ENCODE results near the gene IREB2. TPM values are rescaled to one million over a fixed set of nuclear protein-coding genes. Genes with fewer than 3 reads are reported as not detected.
"Not testable (repeated sequence)": the region's sequence is repeated elsewhere in the genome, so short reads cannot be mapped to it uniquely, and the experiment has no call there.

Gene IREB2
- total RNA-seq, 1 donor from 2014 or later: 28.8 TPM

DNA sequence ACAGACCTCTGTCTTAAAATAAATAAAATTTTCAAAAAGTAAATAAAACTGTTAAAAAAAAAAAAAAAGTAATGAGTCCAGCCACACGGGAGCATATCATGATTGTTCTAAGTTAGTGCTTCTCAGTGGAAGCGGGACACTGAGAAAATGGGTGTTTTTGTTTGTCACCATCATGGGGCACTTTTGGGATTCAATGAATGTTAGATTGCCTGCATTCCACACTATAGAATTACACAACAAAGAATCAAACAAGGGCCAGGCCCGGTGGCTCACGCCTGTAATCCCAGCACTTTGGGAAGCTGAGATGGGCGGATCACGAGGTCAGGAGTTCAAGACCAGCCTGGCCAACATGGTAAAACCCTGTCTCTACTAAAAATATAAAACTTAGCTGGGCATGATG is 3.3 kb upstream of the IREB2 start:
- not testable (repeated sequence) for DNase-seq (ENCODE audit: low read depth in 2 of 2)

GRCh38 chr15:78437107-78437761 is 782 bp upstream of the IREB2 start:
- no peak for DNase-seq (ENCODE audit: low read depth in 2 of 2)

DNA sequence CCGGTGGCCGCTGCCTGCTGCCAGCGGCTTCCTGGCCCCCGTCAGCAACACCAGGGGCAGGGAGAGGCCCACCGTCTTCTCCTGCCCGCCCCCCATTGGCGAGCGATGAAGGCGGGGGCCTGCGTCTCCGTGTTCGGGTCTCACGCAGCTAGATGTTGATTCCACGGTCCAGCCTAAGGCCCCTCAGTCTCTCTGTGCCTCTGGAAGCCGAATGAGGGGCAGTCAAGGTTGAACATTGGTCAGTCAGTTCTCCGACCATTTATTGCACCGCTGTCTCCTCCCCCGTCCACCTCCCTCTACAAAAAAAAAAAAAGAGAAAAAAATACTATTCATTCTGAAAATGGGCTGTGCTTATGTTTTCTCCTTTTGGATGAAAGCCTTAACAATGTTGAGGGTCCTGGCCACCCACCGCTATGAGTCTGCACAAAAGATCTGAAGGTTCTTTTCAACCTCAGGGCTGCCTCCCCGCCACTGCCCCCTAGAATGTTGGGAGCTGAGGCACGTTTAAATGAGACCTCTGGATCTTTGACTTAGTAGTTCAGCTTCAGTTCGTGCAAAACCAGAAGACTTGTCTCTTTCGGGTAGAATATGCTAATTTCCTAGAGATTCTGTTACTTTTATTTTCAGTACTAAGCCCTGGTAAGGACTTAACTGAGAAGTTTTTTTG is 736 bp downstream of the IREB2 start:
- DNase-seq (ENCODE audit: low read depth in 2 of 2): peak; percentile 44 to 47

GRCh38 chr15:78440375-78441373 is 2.7 kb downstream of the IREB2 start:
- DNase-seq (ENCODE audit: low read depth in 2 of 2): no peak

DNA sequence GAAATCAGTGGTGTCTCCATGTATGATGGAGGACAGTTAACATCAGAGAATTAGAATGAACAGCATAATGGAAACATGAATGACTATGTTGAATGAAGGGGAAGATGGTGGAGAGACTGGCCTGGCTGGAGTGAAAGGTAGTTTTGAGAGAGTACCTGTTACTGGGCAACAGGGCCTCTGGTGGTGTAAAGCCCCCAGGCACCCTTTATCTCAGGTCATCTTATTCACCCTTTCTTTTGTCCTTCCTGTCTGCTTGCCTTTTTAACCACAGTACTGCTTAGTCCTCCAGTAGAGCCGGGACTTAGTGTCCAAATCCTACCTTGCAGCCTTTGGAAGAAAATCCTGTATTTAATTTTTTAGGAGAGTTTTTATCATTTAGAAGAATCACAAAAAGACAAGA is 6.2 kb downstream of the IREB2 start:
- no peak for DNase-seq (ENCODE audit: low read depth in 2 of 2)

DNA sequence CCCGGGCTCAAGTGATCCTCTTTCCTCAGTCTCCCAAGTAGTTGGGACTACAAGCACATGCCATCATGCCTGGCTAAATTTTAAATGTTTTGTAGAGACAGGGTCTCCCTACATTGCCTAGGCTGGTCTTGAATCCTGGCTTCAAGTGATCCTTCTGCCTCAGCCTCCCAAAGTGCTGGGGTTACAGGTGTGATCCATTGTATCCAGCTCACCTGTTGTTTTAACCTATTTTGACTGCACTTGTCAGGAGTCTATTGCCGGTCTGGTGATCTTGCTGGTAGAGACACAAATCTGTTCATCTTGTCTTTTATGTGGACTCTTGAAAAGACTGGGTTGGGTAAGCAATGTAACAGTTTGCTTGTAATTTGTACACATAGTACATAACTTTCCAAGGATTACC is 7.9 kb downstream of the IREB2 start:
- DNase-seq (ENCODE audit: low read depth in 2 of 2): no peak

DNA sequence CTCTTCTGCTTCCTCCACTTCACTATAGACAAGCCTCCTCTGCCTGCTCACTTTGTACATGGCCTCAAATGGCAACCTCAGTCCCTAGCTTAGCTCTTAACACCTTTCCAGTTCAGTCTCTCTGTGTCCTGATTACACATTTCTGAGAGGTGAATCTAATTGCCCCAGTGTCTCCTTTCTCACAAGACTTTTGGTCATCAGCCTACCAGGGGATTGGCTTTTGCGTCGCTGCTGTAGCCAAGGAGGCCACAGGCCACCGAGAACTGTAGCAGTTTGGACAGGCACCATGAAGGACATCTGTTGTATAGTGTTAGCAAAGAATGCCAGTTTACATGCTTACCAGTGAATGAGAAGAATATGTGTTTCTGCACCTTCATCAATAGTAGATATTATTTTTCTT is 8.5 kb downstream of the IREB2 start:
- DNase-seq (ENCODE audit: low read depth in 2 of 2): no peak

GRCh38 chr15:78448441-78449219 is 10.6 kb downstream of the IREB2 start:
- DNase-seq (ENCODE audit: low read depth in 2 of 2): no peak

DNA sequence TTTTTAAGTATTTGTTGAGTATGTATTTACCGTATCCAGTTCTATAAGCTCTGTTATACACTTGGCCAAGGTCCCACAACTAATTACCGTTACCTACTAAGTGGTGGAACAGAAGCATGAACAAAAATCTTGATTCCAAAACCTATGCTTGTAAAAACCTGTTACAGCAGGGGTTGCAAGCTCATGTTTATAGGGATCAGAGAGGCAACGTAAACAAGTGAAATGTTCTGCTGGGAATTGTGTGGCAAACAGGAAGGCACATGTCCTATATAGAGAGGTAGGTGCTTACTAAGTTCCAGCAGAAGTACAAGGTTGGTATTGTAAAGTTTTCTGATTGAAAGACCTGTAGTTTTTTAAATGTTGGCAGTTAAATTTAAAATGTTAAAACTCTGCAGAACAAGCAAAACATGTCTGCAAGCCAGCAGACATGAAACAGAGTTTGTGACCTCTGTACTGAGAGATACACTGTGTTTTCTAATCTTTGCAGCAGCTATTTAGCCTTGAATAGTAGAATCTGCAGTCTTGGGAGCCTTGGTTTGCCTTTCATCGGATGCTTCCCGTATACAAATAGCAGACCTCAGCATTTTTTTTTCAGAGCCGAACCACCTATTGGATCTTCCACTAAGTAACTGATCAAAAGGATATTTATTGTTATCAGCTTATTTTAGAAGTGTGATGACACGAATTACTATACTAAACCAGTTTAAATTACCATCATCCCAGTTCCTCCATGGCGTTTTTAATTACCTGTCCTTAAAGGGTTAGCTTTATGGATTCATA is 11.4 kb downstream of the IREB2 start:
- peak in 1 of 2 donors; percentile 40 for DNase-seq (ENCODE audit: low read depth in 2 of 2)

DNA sequence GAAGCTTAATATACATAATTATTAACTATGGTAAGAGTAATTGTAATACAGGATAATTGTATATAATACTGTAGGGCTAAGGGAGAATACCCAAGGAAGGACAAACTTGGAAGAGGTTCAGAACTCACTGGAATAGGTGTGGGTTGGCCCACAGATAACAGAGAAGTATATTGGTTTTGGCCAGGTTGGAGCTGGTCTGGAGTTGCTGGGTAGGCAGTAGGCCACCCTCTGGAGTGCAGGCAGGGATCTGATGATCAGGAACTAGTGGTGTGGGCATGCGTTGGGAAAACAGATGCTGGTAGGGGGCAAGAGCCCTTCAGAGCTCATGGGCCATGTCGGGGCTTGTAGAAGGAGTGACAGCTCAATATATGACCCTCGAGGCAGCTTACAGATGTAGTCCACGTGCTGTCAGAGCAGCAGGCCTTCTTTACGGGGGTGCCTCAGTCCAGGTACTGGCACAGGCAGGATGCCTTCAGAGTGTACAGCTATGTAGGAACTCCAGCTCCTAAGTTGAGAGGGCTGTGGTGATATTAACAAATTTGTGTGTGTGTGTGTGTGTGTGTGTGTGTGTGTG is 12.4 kb downstream of the IREB2 start:
- no peak for DNase-seq (ENCODE audit: low read depth in 2 of 2)

GRCh38 chr15:78452485-78452884 is 14.5 kb downstream of the IREB2 start:
- DNase-seq (ENCODE audit: low read depth in 2 of 2): no peak

GRCh38 chr15:78453447-78453846 is 15.4 kb downstream of the IREB2 start:
- DNase-seq (ENCODE audit: low read depth in 2 of 2): no peak

GRCh38 chr15:78454992-78455391 is 17.0 kb downstream of the IREB2 start:
- DNase-seq (ENCODE audit: low read depth in 2 of 2): no peak

DNA sequence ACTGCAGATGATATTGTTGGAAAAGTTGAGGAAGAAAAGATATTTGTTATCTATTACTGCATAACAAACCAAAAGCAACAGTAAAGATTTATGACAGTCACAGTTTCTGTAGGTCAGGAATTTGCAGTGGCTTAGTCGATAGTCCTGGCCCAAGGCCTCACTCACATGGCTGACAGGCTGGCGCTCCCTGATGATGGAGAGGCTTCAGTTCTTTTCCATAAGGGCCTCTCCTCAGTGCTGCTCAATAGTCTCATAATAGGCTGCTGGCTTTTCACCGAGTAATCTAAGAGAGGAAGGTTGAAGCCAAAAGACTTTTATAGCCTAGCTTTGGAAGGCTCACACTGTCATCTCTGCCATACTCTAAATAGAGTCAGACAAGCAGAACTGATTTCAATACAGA is 17.7 kb downstream of the IREB2 start:
- peak in 1 of 2 donors; percentile 16 for DNase-seq (ENCODE audit: low read depth in 2 of 2)

- DNase-seq (ENCODE audit: low read depth in 2 of 2): no peak
Observed at GRCh38 chr15:78456426-78456825, 18.4 kb downstream of the IREB2 start.

DNA sequence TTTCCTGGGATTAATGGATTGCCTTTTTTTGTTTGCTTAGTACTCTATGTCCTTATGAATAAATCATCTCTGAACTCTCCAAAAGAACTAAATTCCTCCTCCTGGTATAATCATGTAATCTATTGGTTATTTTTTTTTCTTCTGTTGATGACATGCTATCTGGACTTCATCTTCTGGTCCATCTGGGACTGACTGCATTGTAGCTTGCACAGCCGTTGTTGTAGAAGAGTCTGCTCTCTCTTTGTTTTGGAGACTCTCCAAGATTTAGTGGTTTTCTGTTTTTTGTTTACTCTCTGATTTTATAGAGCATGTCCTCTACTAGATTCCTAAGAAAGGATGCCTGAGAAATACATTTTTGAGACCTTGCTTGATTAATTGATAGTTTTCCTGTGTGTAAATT is 19.1 kb downstream of the IREB2 start:
- peak in 1 of 2 donors; percentile 48 for DNase-seq (ENCODE audit: low read depth in 2 of 2)

DNA sequence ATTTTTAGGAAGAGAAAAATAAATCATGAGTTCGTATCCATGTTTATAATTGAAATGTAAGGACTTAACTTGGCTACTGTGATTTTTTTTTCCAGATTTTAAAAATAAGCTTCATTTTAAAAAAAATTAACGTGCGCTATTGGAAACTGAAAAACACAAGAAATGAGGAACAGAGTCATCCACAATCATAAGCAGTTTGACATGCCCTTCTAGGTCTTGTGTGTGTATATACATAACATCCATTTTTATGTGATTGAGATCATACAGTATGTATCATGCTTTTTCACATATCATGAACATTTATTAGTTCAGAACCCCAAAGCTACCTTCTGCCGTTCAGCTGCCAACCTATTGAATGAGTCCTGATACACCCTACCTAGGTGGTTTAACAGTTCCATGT is 22.7 kb downstream of the IREB2 start:
- no peak for DNase-seq (ENCODE audit: low read depth in 2 of 2)

DNA sequence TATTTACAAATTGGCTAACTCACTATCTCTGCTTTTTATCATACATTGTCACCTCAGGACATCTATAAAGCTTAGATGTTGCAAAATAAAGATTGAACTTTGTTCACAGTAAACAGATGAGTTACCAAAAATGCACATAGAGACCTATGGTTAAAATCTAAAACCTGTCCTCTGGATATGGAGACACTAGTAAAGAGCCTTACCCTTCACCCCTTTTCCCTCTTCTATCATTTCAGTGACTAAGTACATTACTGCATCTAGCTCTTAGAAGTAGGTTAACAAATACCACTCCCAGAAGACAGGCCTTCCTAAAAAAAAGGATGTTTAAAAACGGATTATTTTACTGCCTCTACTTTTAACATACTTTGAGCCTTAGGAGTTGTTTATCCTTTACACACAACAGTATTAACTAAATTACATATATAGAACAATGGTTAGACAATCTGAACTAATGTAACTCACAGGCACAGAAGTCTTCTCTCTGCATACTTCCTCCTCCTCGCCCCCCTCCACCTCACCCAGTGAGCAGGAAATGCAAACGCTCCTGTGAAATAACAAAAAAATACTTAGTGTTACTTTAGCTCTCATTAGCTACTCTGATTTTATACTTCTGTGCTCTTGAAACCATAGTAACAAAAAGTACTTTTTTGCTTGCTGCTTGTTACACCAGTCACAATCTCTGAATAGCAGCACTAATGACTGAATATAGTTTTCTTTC is 23.3 kb downstream of the IREB2 start:
- peak in 1 of 2 donors; percentile 17 for DNase-seq (ENCODE audit: low read depth in 2 of 2)

DNA sequence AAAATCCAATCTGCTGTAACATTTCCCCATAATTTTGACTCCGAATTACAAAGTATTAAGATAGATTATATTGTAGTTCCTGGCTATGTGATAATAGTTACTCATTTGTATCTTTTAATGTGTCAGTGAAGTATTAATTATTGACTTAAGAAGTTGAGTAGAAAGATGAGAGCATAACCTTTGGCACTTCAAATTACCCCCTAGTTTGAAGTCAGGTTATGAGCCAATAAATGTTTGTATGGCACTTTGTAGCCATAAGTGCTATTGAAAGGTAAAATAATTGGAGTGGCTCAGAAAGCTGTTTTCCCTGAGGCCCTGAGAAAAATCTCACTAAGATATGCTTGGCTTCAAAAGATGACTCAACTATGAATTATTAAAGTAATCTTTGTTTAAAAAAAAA is 31.0 kb downstream of the IREB2 start:
- no peak for DNase-seq (ENCODE audit: low read depth in 2 of 2)

- no peak for DNase-seq (ENCODE audit: low read depth in 2 of 2)
Observed at GRCh38 chr15:78477295-78477694, 39.3 kb downstream of the IREB2 start.

Measured in lung microvascular endothelial cell (primary cell).